Osteoblast (primary cell): ENCODE results near the gene AHSG. TPM values are rescaled to one million over a fixed set of nuclear protein-coding genes. Genes with fewer than 3 reads are reported as not detected.

Experiments
- DNase-seq: peaks from one replicate; pipeline ENCODE4 v3.0.0; 2011; ENCODE audit warnings: low spot score, mixed read lengths; ENCODE audit not compliant: insufficient read length; ENCODE audit errors: missing footprints
- H2AFZ ChIP-seq: 2 replicates; pipeline ENCODE4 v1.6.0; 2011; ENCODE audit warnings: mild to moderate bottlenecking, low read length
- H3K27ac ChIP-seq: 2 replicates; pipeline ENCODE4 v1.5.1; 2011; ENCODE audit warnings: mild to moderate bottlenecking, low read depth, low read length, moderate library complexity
- H3K27me3 ChIP-seq: 2 replicates; pipeline ENCODE4 v1.6.0; 2012; ENCODE audit warnings: mild to moderate bottlenecking, control low read depth, inconsistent platforms, low read length, moderate library complexity; ENCODE audit not compliant: insufficient read depth
- H3K36me3 ChIP-seq: 2 replicates; pipeline ENCODE4 v1.5.1; 2011; ENCODE audit warnings: mild to moderate bottlenecking, low read length, control low read depth, moderate library complexity; ENCODE audit not compliant: insufficient read depth
- H3K4me1 ChIP-seq: 2 replicates; pipeline ENCODE4 v1.5.1; 2011; ENCODE audit warnings: mild to moderate bottlenecking, low read length, control low read depth, moderate library complexity; ENCODE audit not compliant: insufficient read depth
- H3K4me2 ChIP-seq: 2 replicates; pipeline ENCODE4 v1.6.0; 2011; ENCODE audit warnings: mild to moderate bottlenecking, low read length; ENCODE audit not compliant: insufficient read depth
- H3K4me3 ChIP-seq: fragments of 200-600 bp; sonication (generic); 3 replicates; pipeline ENCODE4 v1.5.1; 2012; ENCODE audit warnings: mild to moderate bottlenecking, low read length, inconsistent platforms; ENCODE audit not compliant: insufficient read depth
- H3K79me2 ChIP-seq: 2 replicates; pipeline ENCODE4 v1.6.0; 2012; ENCODE audit warnings: mild to moderate bottlenecking, low read length, control low read depth, inconsistent platforms; ENCODE audit not compliant: insufficient read depth
- H3K9me3 ChIP-seq: 2 replicates; pipeline ENCODE4 v1.5.1; 2011; ENCODE audit warnings: low read depth, low read length, control low read depth
- H4K20me1 ChIP-seq: 2 replicates; pipeline ENCODE4 v1.6.0; 2012; ENCODE audit warnings: mild to moderate bottlenecking, low read length, control low read depth; ENCODE audit not compliant: insufficient read depth
- total RNA-seq: library from RNA; depleted of rRNA; stranded (reverse); fragments of >200 nt; gene quantifications from 2 replicates; pipeline ENCODE4 v1.2.3, GENCODE V29; 2012
- TF ChIP-seq, protein P1 (sequence below): IDR thresholded peaks from 2 replicates; pipeline ENCODE4 v1.5.1; 2011; ENCODE audit warnings: mild to moderate bottlenecking, low read depth, low read length, moderate library complexity; ENCODE audit errors: extremely low read depth

AHSG gene
- total RNA-seq, 1 donor = not detected

DNA sequence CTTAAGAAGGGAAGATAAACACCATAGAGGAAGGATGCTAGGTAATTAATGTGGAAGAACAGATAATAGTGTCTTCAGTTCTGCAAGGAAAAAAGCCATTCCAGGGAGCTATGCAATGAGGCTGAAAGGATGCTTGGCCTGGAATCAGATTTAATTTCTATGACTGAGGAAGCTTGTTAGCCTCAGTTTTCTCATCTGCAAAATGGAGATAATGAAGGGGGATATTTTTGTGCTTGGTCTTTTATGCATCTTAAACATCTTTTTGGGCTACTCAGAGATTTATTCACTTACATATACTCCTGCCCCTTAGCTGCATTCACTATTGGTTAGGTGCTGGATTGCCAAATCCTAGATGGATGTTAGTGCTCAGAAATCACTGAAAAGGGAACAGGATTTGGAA is 25.7 kb upstream of the AHSG start:
- DNase-seq = no peak
- no peak overlapping the region for H3K27ac ChIP-seq
- H3K4me3 ChIP-seq = no peak overlapping the region
- H3K4me2 ChIP-seq = no peak overlapping the region
- no peaks in the 10 kb centered on the region for H4K20me1 ChIP-seq
- TF ChIP-seq, protein P1, sequence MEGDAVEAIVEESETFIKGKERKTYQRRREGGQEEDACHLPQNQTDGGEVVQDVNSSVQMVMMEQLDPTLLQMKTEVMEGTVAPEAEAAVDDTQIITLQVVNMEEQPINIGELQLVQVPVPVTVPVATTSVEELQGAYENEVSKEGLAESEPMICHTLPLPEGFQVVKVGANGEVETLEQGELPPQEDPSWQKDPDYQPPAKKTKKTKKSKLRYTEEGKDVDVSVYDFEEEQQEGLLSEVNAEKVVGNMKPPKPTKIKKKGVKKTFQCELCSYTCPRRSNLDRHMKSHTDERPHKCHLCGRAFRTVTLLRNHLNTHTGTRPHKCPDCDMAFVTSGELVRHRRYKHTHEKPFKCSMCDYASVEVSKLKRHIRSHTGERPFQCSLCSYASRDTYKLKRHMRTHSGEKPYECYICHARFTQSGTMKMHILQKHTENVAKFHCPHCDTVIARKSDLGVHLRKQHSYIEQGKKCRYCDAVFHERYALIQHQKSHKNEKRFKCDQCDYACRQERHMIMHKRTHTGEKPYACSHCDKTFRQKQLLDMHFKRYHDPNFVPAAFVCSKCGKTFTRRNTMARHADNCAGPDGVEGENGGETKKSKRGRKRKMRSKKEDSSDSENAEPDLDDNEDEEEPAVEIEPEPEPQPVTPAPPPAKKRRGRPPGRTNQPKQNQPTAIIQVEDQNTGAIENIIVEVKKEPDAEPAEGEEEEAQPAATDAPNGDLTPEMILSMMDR = no peak
- H2AFZ ChIP-seq = no peak overlapping the region
- H3K4me1 ChIP-seq = no peaks in the 10 kb centered on the region
- H3K36me3 ChIP-seq = peaks cover 39% of the 10 kb centered on the region
- H3K27me3 ChIP-seq = no peaks in the 10 kb centered on the region
- H3K79me2 ChIP-seq = no peaks in the 10 kb centered on the region
- no peaks in the 10 kb centered on the region for H3K9me3 ChIP-seq

DNA sequence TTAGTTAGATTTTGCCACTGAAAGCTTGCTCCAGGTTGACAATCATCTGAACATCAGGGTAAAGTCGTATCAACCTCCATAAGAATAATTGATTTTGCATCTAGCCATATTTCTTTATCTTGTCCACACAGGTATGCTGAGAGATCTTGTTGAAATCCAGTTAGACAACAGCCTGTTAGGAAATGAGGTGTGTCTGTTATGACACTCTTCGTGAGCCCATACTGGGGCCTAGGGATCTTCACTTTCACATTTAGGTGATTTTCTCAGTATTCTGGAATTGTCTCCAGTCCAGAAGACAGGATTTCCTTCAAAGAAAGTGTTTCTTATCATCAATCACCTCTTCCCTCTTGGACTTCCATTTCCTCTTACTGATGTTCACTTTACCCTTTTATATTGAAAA is 24.2 kb upstream of the AHSG start:
- H3K4me1 ChIP-seq = no peaks in the 10 kb centered on the region
- TF ChIP-seq, protein P1 = no peak
- H3K9me3 ChIP-seq = no peaks in the 10 kb centered on the region
- H3K36me3 ChIP-seq = peaks cover 25% of the 10 kb centered on the region
- H3K79me2 ChIP-seq = no peaks in the 10 kb centered on the region
- no peaks in the 10 kb centered on the region for H3K27me3 ChIP-seq
- DNase-seq = no peak
- no peak overlapping the region for H3K4me3 ChIP-seq
- H3K27ac ChIP-seq = no peak overlapping the region
- no peak overlapping the region for H2AFZ ChIP-seq
- no peak overlapping the region for H3K4me2 ChIP-seq
- no peaks in the 10 kb centered on the region for H4K20me1 ChIP-seq

DNA sequence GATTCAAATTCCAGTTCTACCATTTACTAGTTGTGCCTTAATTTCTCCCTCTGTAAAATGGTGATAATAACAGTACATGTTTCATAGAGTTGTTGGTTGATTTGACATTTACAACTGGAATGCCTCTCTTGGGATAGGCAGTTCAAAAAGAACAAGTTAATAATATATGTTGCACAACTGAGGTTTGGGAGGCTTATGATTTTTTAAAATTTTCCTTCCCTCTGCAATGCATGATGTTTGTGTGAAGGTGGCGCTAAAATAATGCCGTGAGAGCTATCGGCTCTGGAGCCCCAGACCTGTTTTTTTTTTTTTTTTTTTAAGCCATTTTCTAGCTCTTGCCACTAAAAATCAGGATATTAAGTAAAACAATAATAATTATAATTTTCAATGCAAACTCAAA is 23.7 kb upstream of the AHSG start:
- H3K27ac ChIP-seq = no peak overlapping the region
- H3K9me3 ChIP-seq = no peaks in the 10 kb centered on the region
- H2AFZ ChIP-seq = no peak overlapping the region
- H3K36me3 ChIP-seq = peaks cover 20% of the 10 kb centered on the region
- no peak overlapping the region for H3K4me2 ChIP-seq
- H3K79me2 ChIP-seq = no peaks in the 10 kb centered on the region
- H3K27me3 ChIP-seq = no peaks in the 10 kb centered on the region
- H4K20me1 ChIP-seq = no peaks in the 10 kb centered on the region
- H3K4me1 ChIP-seq = no peaks in the 10 kb centered on the region
- no peak for DNase-seq
- TF ChIP-seq, protein P1 = peak; percentile 43
- H3K4me3 ChIP-seq = no peak overlapping the region

DNA sequence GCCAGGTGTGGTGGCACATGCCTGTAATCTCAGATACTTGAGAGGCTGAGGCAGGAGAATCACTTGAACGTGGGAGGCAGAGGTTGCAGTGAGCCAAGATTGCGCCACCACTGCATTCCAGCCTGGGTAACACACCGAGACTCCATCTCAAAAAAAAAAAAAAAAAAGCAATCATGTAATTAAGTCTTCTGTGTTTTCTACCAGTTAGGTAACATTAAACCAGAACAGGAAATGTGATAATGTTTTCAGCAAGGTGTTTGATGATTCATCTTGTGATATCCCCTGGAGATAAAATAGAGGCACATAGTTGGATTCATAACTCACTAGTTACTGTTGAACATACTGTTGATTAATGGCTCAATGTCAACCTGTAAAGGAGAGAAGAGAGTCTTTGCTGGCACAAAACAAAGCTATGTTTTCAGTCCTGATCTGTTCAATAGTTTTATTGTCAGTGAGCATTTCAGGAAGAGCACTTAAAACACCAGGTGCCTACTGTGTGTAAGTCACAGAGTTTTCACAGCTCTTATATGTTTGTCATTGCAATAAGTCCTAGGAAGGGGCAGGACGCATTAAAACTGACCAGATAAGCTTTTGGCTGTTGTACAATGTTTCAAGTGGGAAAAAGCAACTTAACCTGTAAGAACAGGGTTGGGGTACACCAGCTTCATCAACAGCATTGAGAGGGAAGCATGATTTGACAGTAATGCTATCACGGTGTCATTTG is 22.8 kb upstream of the AHSG start:
- Histone ChIP-seq H2AFZ (no peak overlapping the region), H3K79me2 (no peaks in the 10 kb centered on the region), H3K27ac (no peak overlapping the region), H3K27me3 (no peaks in the 10 kb centered on the region), H3K4me1 (no peaks in the 10 kb centered on the region), H3K4me3 (no peak overlapping the region), H4K20me1 (no peaks in the 10 kb centered on the region), H3K4me2 (no peak overlapping the region), H3K36me3 (peaks cover 12% of the 10 kb centered on the region), H3K9me3 (no peaks in the 10 kb centered on the region)
- TF ChIP-seq, protein P1 = no peak
- no peak for DNase-seq
